HL-60/S4 treated with retinoic acid at 250 ng/mL for 4 days and 3 days (cell line): ENCODE measurements around the gene CELF4.

Source experiments
- in situ Hi-C: fragments of 300-500 bp; cut with MboI; formaldehyde crosslinking; loops from 2 replicates; pipeline ENCODE4 v1.7.0; 2022; ENCODE audit warnings: low sequenced_read_pairs

CELF4 gene

DNA sequence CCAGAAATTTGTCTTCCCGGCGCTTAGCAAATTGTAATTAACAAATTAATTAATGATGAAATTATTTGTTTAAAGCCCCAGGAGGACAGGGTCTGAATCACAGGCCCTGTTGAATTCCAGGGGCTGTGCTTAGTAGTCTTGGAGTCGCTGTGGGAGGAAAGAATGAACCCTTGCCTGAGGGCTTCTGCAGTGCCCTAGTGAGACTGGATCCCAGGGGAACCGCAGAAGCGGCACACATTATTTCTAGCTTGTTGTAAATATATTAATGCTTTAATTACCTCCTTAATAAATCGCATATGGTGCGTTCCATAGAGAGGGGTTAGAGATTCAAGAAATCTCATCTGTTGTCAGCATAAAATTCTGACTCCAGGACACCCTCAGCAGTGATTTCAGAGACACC, 235.4 kb downstream of the CELF4 start:
- in situ Hi-C loops = no loop called here

DNA sequence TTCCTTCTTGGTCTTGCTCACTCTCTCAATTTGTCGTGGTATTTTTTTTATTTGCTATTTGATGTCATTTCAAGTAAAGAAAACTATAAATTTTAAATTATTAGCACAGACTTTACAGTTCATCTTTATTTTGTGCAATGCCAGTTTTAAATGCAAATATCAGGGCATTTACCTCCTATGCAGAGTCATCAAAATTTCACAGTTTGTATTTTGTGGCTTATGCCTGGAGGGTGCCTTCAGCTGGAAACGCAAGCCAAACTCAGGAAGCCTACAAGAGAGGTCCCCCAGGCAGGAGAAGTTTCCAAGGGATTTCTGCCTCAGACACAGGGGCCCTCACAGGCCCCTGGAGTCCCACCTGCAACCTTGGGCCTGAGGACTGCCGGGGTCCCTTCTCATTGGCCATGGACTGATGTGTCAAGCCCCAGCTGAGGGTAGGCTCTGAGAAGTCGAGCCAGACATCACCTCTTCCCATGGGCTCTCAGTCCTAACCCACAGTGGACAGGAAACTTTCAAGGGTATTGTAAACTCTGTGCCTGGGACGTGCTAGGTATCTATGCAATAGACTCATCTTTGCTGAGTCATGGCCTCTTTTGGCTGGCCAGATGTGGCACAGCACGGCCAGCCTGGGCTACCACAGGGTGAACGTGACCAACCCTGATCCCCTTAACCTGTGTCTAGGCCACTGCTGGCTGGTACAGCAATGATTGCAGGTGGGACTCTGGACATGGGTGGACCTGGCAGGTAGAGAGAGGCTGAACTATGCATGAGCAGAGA, 236.5 kb downstream of the CELF4 start:
- in situ Hi-C loops = no loop called here

DNA sequence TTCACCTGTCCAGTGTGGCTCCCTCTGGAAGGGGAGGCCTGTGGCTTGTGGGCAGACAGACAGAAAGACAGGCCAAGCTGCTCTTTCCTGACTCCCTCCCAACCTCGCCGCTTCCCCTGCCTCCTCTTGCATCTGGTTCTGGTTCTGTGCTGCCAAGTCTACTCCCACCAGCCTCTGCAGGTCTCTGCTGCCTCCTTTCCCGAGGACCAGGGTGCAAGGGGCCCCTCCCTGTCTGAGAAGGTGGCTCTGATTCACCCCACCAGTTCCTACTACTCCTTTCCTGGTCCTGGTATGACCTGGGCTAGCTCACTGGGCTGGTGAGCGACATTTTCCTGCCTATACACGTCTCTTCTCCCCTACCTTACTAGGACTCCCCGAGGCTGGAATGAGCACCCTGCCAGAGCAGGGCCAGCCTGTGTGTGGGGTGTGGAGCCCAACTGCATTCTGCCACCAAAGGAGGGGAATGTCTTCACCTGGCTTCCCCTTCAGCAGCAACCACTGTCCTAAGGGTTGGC, 238.5 kb downstream of the CELF4 start:
- in situ Hi-C loops = no loop called here

DNA sequence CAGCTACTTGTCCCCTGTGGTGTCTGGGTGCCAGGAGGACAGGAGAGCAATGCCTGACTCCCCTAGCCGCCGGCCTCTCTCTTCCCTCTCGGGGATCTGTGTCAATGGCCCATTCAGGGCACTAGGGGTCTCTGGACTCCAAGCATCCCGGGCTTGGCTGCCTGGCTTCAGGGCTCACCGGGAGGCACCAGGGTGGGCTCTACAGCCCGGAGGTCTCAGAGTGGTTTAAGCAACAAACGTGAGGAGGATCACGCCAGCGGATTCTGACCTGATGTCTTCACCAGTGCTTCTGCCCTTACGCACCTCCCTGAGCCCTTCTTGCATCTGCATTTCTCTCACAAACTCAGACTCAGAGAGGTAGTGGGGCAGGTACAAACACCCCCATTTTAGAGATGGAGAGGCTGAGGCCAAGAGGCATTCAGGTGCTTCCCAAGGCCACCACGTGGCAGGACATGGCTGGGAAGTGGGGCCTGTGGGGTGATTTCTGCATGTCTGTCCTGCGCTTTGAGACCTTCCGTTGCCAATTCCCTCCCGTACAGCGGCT, 243.0 kb downstream of the CELF4 start:
- in situ Hi-C loops = no loop called here

DNA sequence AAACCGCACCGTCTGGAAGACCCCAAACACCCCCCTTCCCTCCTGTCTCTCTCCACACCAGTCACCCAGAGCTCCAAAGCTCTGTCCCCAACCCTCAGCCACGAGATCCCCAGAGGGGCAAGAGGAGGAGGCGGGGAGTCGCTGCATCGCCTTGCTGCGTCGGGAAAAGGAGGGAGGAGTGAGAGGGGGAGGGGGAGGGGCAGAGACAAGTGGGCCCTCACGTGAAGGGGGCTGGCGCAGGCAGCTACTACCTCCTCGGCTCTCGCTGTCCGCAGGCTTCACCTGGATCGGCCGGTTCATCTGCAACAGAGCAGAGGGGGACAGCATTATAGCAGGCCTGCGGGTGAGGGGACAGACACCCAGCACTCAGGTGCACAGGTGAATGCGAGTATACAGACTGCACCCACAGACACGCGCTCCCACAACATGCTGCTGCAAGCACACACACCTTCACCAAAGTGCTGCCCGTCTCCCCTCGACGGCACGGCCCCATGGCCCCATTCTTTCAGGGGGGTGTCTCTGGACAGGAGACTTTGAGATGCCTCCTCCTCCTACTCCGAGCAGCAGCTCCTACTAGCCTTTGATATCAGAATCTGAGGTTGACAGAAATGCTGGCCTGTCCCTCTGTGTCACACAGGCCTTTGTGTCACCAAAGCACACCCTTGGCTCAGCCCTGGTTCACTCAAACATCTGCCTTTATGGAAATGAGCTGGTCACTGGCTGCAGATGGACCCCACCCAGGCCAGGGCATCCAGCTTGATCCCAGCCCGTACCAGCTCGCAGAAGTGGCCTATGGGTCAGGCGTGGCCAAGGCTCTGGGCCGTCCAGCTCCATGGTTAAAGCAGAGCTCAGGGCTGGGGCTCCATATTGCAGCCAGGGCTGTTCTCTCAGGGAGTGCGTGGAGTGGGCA, 243.8 kb downstream of the CELF4 start:
- in situ Hi-C loops = no loop called here

DNA sequence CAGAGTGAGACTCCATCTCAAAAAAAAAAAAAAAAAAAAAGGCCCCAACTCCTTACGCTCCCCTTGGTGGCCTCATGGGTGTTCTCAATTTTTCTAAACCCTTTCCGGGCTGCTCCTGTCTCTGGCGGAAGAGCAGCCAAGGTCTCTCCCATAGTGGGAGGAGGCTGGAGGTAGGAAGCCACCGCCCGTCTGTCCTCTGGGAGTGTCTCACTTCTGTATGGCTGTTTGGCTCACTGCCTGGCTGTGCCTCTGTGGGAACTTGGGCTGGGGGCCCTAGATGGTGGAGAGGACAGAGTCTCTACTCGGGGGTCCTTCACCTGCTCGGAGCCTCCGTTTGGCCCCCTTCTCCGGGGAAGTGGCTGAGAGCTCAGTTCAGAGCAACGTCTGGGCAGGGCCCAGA, 245.3 kb downstream of the CELF4 start:
- in situ Hi-C loops = no loop called here

DNA sequence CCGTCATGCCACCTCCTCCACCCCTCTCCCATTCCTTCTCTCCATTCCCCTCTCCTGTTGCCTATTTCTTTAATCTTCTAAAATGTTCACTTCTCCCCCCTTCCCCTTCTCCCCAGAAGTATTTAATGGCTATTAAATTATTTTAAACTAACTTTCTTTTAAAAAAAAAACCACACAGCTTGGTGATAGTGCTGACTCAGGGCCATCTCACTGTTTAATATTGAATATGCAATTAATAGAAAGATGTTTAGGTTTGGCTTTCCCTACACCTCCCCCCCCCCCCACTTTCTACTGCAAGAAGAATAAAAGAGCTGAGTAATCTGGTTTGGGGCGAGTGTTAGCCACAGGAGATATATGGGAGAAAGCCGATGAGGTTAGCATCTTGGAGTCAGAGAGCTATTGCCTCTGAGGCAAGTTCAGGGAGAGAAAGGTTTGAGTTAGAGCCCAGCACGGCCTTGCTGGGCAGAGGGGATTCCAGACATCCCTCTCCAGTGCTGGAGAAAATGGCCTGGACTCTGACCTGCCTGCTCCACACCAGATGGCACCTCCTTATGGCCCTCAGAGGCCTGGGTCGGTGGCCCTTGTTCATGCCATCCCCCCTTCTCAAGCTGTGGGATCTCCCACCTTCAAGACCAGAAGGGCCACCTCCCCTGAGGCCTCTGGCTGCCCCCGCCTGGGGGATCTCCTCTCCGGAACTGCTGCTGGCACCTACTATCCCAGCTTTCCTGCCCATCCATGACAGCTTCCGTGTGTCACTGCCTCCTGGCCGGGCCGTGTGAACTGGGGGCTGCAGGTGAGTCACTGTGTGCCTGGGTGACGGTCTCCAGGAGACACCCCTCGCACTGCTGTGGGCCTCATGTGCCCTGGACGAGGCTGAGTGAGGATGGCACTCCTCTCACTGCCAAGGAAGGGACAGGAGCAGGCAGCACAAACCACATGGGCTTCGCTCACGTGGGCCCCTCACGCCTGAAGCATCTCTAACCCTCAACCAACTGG, 246.9 kb downstream of the CELF4 start:
- in situ Hi-C loops = no loop called here

DNA sequence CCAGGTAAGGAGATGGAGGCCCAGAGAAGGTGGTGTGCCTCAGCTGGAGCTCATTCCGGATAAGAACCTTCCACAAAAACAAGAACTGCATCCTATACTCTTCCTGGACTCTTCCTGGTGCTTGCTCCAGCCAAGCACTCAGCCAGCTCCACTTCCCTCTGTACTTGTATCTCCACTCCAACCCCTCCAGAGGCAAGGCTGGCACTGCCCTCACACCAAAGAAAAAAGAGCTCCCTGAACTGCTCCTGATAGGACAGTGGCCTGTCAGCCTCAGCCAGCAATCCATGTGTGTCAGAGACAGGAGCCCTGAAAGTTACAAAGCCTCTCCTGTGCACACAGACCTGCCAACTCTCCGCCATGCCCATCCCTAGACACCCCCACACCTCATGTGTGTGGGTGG, 248.1 kb downstream of the CELF4 start:
- in situ Hi-C loops = no loop called here

DNA sequence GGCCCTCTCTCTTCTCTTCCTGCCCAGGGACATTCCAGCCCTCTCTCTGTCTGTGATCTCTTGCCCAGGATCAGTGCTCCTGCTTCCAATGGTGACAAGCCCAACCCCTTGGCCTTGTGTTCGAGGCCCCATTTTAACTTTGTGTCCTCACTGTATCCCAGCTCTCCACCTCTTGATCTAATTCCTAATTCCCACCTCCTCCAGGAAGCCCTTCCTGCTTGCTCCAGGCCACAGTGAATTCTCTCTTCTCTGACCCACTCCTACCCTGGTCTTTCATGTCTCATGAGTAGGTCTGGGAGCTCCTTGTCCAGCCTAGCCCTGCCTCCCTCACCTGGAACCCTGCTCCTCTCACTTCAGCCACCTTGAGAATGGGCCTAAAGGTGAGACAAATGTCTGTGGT, 249.1 kb downstream of the CELF4 start:
- in situ Hi-C loops = no loop called here

DNA sequence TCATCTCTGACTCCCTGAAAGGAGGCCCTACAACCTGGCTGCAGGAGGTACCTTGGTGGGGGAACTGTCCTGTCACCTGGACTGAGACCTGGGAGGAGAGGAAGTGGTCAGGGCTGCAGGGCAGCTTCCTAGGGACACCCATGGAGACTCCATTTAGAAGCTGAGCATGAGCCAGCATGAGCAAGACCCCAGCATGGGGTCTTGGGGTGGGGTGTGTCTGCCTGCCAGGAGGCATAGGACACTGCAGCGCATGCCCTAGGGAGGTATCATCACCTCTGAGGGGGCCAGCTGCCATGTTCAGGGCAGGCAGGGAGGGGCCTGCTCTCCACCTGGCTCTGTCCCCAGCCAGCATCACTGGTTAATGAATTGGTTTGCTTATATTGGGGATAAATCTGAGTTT, 249.7 kb downstream of the CELF4 start:
- in situ Hi-C loops = no loop called here

DNA sequence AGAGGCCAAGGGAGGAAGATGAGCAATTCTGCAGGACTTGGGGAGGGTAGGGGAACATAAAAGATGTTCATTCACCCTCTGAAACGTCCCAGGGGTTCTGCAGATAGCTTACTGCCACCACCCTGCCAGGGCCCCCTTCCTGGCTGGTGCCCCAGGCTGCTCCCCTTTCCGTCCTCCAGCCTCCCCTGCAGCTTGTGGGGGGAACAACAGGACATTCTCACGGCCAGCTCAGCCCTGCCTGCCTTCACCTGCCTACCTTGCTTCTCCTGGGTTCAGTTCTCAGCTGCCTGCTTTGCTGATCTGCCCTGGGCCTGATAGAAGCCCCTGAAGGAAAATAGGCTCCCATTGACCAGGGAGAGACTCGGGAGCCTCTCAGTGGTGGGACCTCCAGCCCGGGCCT, 251.1 kb downstream of the CELF4 start:
- in situ Hi-C loops = no loop called here

DNA sequence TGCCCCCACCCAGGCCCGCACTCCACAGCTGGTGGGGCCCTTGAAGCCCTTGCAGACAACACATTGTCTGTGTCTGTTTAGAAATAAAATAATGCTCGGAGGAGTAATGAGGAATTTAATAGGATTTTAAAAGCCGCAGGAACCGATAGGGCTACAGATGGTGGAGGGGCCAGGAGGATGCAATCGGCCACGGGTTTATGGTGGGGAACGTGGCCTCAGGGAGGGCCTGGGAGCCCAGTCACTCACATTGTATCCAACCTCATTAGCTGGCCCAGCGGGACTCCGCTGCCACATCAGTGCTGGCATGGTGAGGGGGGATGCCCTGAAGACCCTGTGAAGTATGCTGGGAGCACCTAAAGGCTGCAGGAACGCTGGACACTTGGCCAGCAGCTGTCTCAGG, 252.0 kb downstream of the CELF4 start:
- in situ Hi-C loops = no loop called here

DNA sequence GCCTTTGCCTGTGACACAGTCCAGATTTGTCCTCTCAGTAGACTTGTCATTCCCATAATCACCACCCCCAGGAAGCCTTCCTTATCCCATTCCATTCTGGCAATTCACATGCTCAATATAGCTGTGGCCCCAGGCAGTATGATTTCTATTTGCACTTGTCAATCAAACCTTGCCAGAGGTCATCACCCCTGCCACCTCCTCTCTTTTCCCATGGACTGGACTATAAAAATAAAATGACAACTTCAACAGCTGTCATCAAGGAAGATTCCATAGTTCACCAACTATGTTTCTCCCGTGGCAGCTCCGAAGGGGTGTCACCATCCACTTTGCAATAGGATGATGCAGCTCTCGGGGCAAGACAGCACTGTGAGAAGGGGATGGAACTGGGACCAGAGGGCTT, 255.7 kb downstream of the CELF4 start:
- in situ Hi-C loops = no loop called here

DNA sequence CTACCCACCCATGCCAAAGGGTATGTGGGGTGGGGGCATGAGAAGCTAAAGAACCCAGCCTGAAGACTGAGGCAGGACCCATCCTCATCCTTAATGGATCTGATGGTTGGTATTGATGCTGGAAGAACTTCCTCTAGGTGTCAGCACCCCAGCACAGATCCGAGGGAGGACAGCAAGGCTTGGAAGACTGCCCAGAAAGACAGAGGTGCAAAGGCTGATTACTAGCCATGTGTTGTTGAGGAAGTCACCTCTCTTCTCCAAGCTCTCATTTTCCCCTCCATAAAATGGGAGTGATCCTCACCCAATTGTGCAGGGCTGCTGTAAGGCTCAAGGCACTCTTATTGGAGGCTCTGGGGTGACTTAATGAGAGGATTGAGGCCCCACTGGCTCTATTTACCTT, 256.5 kb downstream of the CELF4 start:
- in situ Hi-C loops = no loop called here

DNA sequence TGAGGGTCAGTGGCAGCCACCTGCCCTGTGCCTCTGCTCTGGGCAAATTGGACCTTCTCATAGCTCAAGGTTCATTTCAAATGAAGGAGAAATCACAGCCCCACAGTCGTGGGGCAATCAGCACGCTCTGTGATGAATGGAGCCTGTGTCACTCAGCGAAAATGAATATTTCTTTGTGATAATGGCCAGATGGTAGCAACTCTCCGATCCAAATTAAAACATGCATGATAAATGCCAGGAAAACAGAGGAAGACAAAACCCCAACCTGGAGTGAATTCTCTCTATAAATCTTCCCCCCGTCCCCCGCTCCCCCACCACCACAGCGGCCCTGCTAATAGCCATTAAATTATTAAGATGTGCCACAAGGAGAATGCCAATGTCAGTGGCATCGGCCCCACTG, 258.4 kb downstream of the CELF4 start:
- in situ Hi-C loops = no loop called here

DNA sequence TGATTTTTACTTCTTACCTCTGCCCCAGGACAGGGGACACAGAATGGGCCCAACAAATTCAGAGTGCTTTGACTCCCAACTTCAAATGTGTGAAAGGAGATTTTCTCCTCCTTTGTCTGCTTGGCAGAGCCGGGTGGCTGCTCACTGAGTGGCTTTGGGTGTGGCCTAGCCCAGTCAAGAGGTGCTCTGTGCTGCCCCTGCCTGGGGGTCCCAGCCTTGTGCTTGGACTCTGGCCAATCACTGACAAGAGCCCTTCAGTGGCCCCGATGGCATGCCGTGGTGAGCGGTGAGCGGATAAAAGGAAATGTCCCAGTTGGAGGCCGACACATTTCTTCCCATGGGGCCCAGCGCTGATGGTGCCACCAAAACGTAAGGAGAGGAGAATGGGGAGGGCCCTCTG, 259.2 kb downstream of the CELF4 start:
- in situ Hi-C loops = no loop called here

DNA sequence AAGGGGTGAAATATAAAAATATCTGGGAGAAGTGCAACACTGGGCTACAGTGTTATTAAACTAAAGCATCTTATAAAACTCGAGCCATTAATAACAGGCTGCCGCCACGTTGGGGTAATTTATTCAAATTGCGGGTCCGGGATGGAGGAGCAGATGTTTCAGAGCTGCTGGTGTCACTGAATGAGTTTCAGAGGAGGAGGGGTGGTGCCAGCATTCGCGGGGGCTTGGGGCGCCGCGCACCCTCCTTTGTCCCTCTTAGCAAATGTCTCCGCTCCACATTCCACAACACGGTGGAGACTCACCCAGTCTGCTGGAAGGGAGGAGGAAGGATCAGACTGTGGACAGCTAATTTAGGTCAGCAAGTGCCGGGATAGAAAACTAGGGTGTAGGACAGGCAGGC, 260.5 kb downstream of the CELF4 start:
- in situ Hi-C loops = no loop called here

DNA sequence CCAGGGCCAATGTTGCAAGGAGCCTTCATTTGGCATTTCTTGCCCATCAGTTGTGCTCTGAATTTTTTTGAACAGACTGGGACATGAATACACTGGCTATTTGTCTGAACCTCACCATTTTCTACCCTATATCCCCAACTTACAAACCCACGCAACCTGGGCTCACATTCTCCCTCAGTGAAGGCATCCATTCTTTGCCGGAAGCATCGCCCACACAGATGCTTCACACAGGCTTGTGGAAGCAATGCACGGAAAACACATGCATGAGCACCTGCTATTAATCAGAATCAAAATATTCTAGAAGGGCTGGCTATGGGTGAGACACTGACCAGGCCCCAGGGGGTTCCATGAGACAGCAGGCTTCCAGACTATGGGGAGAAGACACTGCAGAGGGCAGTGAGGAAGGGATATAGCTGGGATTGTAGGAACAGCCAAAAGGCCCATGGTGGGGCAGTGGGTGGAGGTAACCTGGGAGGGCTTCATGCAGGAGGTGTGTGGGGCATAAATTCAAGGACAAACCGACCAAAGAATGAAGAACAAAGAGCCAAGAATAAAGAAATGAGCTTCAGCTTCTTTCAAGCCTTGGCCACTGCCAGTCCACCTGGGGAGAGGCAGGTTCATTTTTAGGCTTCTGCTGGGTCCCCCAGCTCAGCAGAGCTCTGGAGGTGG, 261.5 kb downstream of the CELF4 start:
- in situ Hi-C loops = no loop called here

DNA sequence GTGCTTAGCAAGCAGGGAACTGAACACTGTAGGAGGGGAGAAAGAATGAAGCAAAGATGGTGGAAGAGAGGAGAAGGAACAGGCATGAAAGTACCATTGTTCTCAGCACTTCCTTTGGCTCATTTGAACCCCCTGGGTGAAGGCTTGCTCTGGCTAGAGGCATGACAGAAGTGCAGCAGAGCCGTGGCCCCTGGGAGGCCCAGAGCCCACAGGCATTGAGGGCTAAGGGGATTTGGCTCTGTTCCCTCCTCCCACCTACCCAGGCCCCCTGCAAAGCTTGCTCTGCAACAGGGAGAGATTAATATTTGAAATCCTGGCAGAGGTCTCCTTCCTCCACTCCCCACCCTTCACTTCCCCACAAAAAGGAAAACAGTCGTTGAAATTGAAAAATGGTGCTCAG, 262.6 kb downstream of the CELF4 start:
- in situ Hi-C loops = no loop called here

DNA sequence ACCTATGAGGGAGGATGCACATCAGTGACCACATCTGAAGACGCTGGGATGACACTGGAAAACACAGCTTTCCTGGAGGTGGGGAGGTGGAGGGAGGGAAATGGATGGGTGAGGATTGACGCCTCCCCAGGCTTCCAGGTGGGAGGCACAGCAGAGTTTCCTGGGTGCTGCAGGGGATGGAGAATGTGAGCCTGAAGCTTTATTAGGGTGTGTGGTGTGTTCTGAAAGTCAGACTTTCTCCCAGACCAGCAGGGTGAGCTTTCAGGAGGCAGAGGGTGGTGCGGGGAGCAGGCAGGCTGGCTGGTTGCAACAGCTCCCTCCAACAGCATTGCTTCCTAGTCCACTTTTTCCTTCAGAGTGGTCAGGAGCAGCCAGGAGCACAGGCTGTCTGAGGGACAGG, 263.1 kb downstream of the CELF4 start:
- in situ Hi-C loops = no loop called here
